ENCODE data around the gene TTC28. TPM values are rescaled to one million over a fixed set of nuclear protein-coding genes. Genes with fewer than 3 reads are reported as not detected.

The TTC28 gene
- total RNA-seq, 1 donor from 2014 or later: 46.2 TPM

DNA sequence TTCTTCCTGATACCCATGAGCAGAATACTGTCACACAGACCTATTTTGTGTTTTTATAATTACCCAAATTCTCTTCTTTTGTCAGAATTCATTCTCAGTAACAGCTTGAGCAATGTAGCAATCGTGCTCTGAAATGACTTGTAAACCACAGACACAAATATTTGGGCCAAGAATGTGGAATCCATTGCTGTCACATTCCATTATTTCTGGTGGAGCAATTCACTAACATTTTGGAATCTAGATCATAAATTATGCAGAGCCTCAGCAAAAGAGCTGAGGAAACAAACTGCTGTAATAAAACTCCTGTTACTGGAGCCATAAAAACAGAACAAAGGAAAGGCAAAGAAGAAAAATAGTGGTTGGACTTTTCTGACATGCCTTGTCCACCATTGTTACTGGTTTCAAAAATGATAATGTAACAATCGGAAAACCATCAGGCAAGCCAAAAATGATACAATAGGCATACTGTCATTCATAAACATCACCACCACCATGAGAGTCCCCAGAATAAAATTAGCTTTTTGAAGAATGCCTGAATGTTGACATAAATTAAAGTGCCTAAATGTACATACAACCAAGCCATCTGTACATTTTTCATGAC is 537.2 kb downstream of the TTC28 start:
- H3K27ac Mint-ChIP-seq: no peak overlapping the region
- no peaks in the 10 kb centered on the region for H3K9me3 ChIP-seq (ENCODE audit: low read depth)
- no peaks in the 10 kb centered on the region for H3F3A ChIP-seq (ENCODE audit: low read depth)
- H3K79me2 ChIP-seq (ENCODE audit: low read depth): no peaks in the 10 kb centered on the region
- H3K9ac ChIP-seq: no peak overlapping the region
- DNase-seq (ENCODE audit: low spot score): peak; percentile 10
- no peaks in the 10 kb centered on the region for H3K9me3 Mint-ChIP-seq
- H3K4me1 ChIP-seq: no peaks in the 10 kb centered on the region
- H4K20me1 ChIP-seq (ENCODE audit: low read depth): peaks cover 3% of the 10 kb centered on the region
- H3K4me3 ChIP-seq: no peak overlapping the region
- H3K4me2 ChIP-seq: no peak overlapping the region
- no peak overlapping the region for H2AFZ ChIP-seq (replicated peaks)
- H3K4me3 Mint-ChIP-seq: no peak overlapping the region
- H3K36me3 Mint-ChIP-seq: no peaks in the 10 kb centered on the region
- H3K27ac ChIP-seq: no peak overlapping the region
- H3K27me3 ChIP-seq: no peaks in the 10 kb centered on the region
- H3K4me1 Mint-ChIP-seq: peaks cover 51% of the 10 kb centered on the region
- TF ChIP-seq EZH2phosphoT487 (IDR thresholded peaks at IDR 0.05) (no peak), EZH2 (IDR thresholded peaks at IDR 0.05) (no peak)
- TF ChIP-seq, protein P1, sequence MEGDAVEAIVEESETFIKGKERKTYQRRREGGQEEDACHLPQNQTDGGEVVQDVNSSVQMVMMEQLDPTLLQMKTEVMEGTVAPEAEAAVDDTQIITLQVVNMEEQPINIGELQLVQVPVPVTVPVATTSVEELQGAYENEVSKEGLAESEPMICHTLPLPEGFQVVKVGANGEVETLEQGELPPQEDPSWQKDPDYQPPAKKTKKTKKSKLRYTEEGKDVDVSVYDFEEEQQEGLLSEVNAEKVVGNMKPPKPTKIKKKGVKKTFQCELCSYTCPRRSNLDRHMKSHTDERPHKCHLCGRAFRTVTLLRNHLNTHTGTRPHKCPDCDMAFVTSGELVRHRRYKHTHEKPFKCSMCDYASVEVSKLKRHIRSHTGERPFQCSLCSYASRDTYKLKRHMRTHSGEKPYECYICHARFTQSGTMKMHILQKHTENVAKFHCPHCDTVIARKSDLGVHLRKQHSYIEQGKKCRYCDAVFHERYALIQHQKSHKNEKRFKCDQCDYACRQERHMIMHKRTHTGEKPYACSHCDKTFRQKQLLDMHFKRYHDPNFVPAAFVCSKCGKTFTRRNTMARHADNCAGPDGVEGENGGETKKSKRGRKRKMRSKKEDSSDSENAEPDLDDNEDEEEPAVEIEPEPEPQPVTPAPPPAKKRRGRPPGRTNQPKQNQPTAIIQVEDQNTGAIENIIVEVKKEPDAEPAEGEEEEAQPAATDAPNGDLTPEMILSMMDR (IDR thresholded peaks at IDR 0.05): no peak
- no peaks in the 10 kb centered on the region for H3K36me3 ChIP-seq
- no peaks in the 10 kb centered on the region for H3K27me3 Mint-ChIP-seq (ENCODE audit: insufficient read depth, low read depth)

DNA sequence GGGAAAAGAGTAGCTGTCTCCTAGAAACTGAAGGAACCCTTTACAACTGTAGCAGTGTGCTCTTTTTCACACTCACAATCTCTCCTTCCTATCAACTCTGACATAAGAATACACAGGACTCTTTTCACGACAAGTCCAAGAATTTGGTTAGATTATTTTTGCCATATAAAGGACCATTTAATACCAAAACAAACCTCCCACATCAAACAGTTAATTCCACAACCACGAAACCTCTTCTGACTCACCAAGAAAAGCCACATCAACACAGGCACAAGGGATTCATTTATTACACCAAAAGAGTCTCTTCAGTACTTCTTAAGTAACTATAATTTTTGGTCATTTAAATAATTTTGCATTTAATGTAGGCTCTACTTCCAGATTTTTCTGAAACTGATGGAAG is 538.0 kb downstream of the TTC28 start:
- Mint-ChIP-seq H3K9me3 (peaks cover 7% of the 10 kb centered on the region), H3K36me3 (peaks cover 4% of the 10 kb centered on the region), H3K27ac (no peak overlapping the region), H3K4me1 (peaks cover 47% of the 10 kb centered on the region), H3K4me3 (no peak overlapping the region), H3K27me3 (ENCODE audit: insufficient read depth, low read depth) (no peaks in the 10 kb centered on the region)
- no peak for DNase-seq (ENCODE audit: low spot score)
- TF ChIP-seq, protein P1 (IDR thresholded peaks at IDR 0.05): no peak
- TF ChIP-seq EZH2phosphoT487 (IDR thresholded peaks at IDR 0.05): no peak
- no peak for TF ChIP-seq EZH2 (IDR thresholded peaks at IDR 0.05)
- Histone ChIP-seq H3K36me3 (no peaks in the 10 kb centered on the region), H3K4me3 (no peak overlapping the region), H3K4me2 (no peak overlapping the region), H3K9ac (no peak overlapping the region), H4K20me1 (ENCODE audit: low read depth) (peaks cover 3% of the 10 kb centered on the region), H3F3A (ENCODE audit: low read depth) (no peaks in the 10 kb centered on the region), H3K27me3 (no peaks in the 10 kb centered on the region), H3K4me1 (peaks cover 5% of the 10 kb centered on the region), H3K27ac (no peak overlapping the region), H3K9me3 (ENCODE audit: low read depth) (no peaks in the 10 kb centered on the region), H2AFZ (replicated peaks) (no peak overlapping the region), H3K79me2 (ENCODE audit: low read depth) (no peaks in the 10 kb centered on the region)

DNA sequence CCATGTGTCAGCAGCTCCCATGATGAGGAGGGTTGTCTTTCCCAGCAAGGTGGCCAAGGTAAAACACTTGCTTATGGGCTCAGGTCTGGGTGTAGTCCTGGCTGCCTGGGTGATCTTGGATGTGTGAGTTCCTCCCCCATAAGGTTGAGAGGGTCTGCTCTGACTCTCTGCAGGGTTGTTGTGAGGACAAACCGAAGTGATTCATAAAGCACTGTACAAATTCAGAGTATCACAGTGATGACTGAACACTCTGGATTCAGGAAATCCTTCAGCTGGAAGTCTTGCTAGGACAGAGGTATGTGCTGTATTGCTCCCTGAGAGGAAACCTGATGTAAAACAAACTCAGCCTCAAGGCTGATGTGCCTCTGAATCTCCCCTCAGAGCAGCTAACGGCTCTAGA is 539.7 kb downstream of the TTC28 start:
- H3K4me3 Mint-ChIP-seq: no peak overlapping the region
- peak overlapping the region; percentile 38 for H3K27ac Mint-ChIP-seq
- H3K27me3 Mint-ChIP-seq (ENCODE audit: insufficient read depth, low read depth): no peaks in the 10 kb centered on the region
- no peak overlapping the region for H3K4me2 ChIP-seq
- H2AFZ ChIP-seq (replicated peaks): no peak overlapping the region
- H3K4me1 Mint-ChIP-seq: peaks cover 42% of the 10 kb centered on the region
- H3K27me3 ChIP-seq: no peaks in the 10 kb centered on the region
- H3K79me2 ChIP-seq (ENCODE audit: low read depth): no peaks in the 10 kb centered on the region
- H3K9ac ChIP-seq: no peak overlapping the region
- H3F3A ChIP-seq (ENCODE audit: low read depth): no peaks in the 10 kb centered on the region
- TF ChIP-seq EZH2 (IDR thresholded peaks at IDR 0.05) (no peak), EZH2phosphoT487 (IDR thresholded peaks at IDR 0.05) (no peak)
- TF ChIP-seq, protein P1 (IDR thresholded peaks at IDR 0.05): no peak
- peaks cover 3% of the 10 kb centered on the region for H4K20me1 ChIP-seq (ENCODE audit: low read depth)
- H3K36me3 ChIP-seq: no peaks in the 10 kb centered on the region
- no peak for DNase-seq (ENCODE audit: low spot score)
- H3K9me3 ChIP-seq (ENCODE audit: low read depth): no peaks in the 10 kb centered on the region
- H3K4me3 ChIP-seq: no peak overlapping the region
- peaks cover 9% of the 10 kb centered on the region for H3K36me3 Mint-ChIP-seq
- no peak overlapping the region for H3K27ac ChIP-seq
- H3K4me1 ChIP-seq: peaks cover 5% of the 10 kb centered on the region
- H3K9me3 Mint-ChIP-seq: peaks cover 9% of the 10 kb centered on the region
